Activated naive CD8-positive, alpha-beta T cell treated with anti-CD3 and anti-CD28 coated beads for 36 hours (primary cell): ENCODE measurements around the gene RIMBP2. TPM values are rescaled to one million over a fixed set of nuclear protein-coding genes. Genes with fewer than 3 reads are reported as not detected.

Source experiments
- DNase-seq: peaks from one replicate; pipeline ENCODE4 v3.0.0; 2021
- H3K27ac Mint-ChIP-seq: one replicate; pipeline ENCODE4 v1.8.0; 2022; ENCODE audit warnings: mild to moderate bottlenecking, moderate library complexity, mixed read lengths
- H3K27me3 Mint-ChIP-seq: one replicate; pipeline ENCODE4 v1.8.0; 2022; ENCODE audit warnings: mild to moderate bottlenecking, mixed read lengths
- H3K36me3 Mint-ChIP-seq: one replicate; pipeline ENCODE4 v1.8.0; 2021; ENCODE audit warnings: mild to moderate bottlenecking, mixed read lengths
- H3K4me1 Mint-ChIP-seq: one replicate; pipeline ENCODE4 v1.8.0; 2021; ENCODE audit warnings: mixed read lengths
- H3K4me3 Mint-ChIP-seq: one replicate; pipeline ENCODE4 v1.8.0; 2022; ENCODE audit warnings: mild to moderate bottlenecking, moderate library complexity, mixed read lengths
- H3K9me3 Mint-ChIP-seq: one replicate; pipeline ENCODE4 v1.8.0; 2022; ENCODE audit warnings: mixed read lengths
- total RNA-seq, 2 experiments: library from RNA; stranded (reverse); gene quantifications; one replicate each; pipeline ENCODE4 v1.2.3, GENCODE V29; 2021

RIMBP2 gene
- total RNA-seq, 2 experiments from 2014 or later = not detected

GRCh38 chr12:130628304-130628703 is 87.8 kb downstream of the RIMBP2 start:
- peaks cover 12% of the 10 kb centered on the region for H3K27me3 Mint-ChIP-seq
- H3K4me1 Mint-ChIP-seq = no peaks in the 10 kb centered on the region
- no peaks in the 10 kb centered on the region for H3K9me3 Mint-ChIP-seq
- DNase-seq = no peak
- no peaks in the 10 kb centered on the region for H3K36me3 Mint-ChIP-seq
- no peak overlapping the region for H3K27ac Mint-ChIP-seq
- no peak overlapping the region for H3K4me3 Mint-ChIP-seq

- peaks cover 12% of the 10 kb centered on the region for H3K27me3 Mint-ChIP-seq
- H3K4me3 Mint-ChIP-seq = no peak overlapping the region
- DNase-seq = no peak
- no peaks in the 10 kb centered on the region for H3K4me1 Mint-ChIP-seq
- no peak overlapping the region for H3K27ac Mint-ChIP-seq
- H3K9me3 Mint-ChIP-seq = no peaks in the 10 kb centered on the region
- H3K36me3 Mint-ChIP-seq = no peaks in the 10 kb centered on the region
Measured at GRCh38 chr12:130627175-130627574, 88.9 kb downstream of the RIMBP2 start.

- no peak overlapping the region for H3K27ac Mint-ChIP-seq
- no peaks in the 10 kb centered on the region for H3K36me3 Mint-ChIP-seq
- no peaks in the 10 kb centered on the region for H3K9me3 Mint-ChIP-seq
- no peaks in the 10 kb centered on the region for H3K4me1 Mint-ChIP-seq
- H3K4me3 Mint-ChIP-seq = no peak overlapping the region
- peaks cover 12% of the 10 kb centered on the region for H3K27me3 Mint-ChIP-seq
- no peak for DNase-seq
Measured at GRCh38 chr12:130626601-130627000, 89.5 kb downstream of the RIMBP2 start.

GRCh38 chr12:130625201-130625600 is 90.9 kb downstream of the RIMBP2 start:
- Mint-ChIP-seq H3K4me3 (no peak overlapping the region), H3K27me3 (peaks cover 8% of the 10 kb centered on the region), H3K9me3 (no peaks in the 10 kb centered on the region), H3K36me3 (no peaks in the 10 kb centered on the region), H3K4me1 (no peaks in the 10 kb centered on the region), H3K27ac (no peak overlapping the region)
- DNase-seq = no peak

GRCh38 chr12:130622803-130623202 is 93.3 kb downstream of the RIMBP2 start:
- H3K36me3 Mint-ChIP-seq = no peaks in the 10 kb centered on the region
- no peak overlapping the region for H3K27ac Mint-ChIP-seq
- no peaks in the 10 kb centered on the region for H3K9me3 Mint-ChIP-seq
- H3K4me3 Mint-ChIP-seq = no peak overlapping the region
- peaks cover 4% of the 10 kb centered on the region for H3K4me1 Mint-ChIP-seq
- H3K27me3 Mint-ChIP-seq = peaks cover 4% of the 10 kb centered on the region
- no peak for DNase-seq

- DNase-seq = no peak
- H3K36me3 Mint-ChIP-seq = no peaks in the 10 kb centered on the region
- H3K4me3 Mint-ChIP-seq = no peak overlapping the region
- peaks cover 4% of the 10 kb centered on the region for H3K4me1 Mint-ChIP-seq
- no peaks in the 10 kb centered on the region for H3K9me3 Mint-ChIP-seq
- H3K27me3 Mint-ChIP-seq = peaks cover 4% of the 10 kb centered on the region
- H3K27ac Mint-ChIP-seq = no peak overlapping the region
Measured at GRCh38 chr12:130621696-130622298, 94.3 kb downstream of the RIMBP2 start.

- no peak for DNase-seq
- no peaks in the 10 kb centered on the region for H3K9me3 Mint-ChIP-seq
- no peak overlapping the region for H3K27ac Mint-ChIP-seq
- peaks cover 4% of the 10 kb centered on the region for H3K4me1 Mint-ChIP-seq
- H3K27me3 Mint-ChIP-seq = peaks cover 4% of the 10 kb centered on the region
- no peak overlapping the region for H3K4me3 Mint-ChIP-seq
- H3K36me3 Mint-ChIP-seq = no peaks in the 10 kb centered on the region
Measured at GRCh38 chr12:130620756-130621155, 95.3 kb downstream of the RIMBP2 start.

- H3K27me3 Mint-ChIP-seq = peaks cover 4% of the 10 kb centered on the region
Measured at GRCh38 chr12:130620281-130620680, 95.8 kb downstream of the RIMBP2 start.

GRCh38 chr12:130619385-130620001 is 96.6 kb downstream of the RIMBP2 start:
- Mint-ChIP-seq H3K27ac (no peak overlapping the region), H3K9me3 (no peaks in the 10 kb centered on the region), H3K36me3 (no peaks in the 10 kb centered on the region), H3K27me3 (peaks cover 4% of the 10 kb centered on the region), H3K4me3 (no peak overlapping the region), H3K4me1 (peaks cover 4% of the 10 kb centered on the region)
- peak; percentile 11 for DNase-seq

More at GRCh38 chr12:130620281-130620680, 95.8 kb downstream of the RIMBP2 start:
- Mint-ChIP-seq H3K4me3 (no peak overlapping the region), H3K27ac (no peak overlapping the region), H3K9me3 (no peaks in the 10 kb centered on the region), H3K4me1 (peaks cover 4% of the 10 kb centered on the region), H3K36me3 (no peaks in the 10 kb centered on the region)
- no peak for DNase-seq

GRCh38 chr12:130617219-130617618 is 98.9 kb downstream of the RIMBP2 start:
- no peak overlapping the region for H3K27ac Mint-ChIP-seq
- no peak overlapping the region for H3K4me3 Mint-ChIP-seq
- H3K36me3 Mint-ChIP-seq = no peaks in the 10 kb centered on the region
- H3K4me1 Mint-ChIP-seq = peaks cover 4% of the 10 kb centered on the region
- no peaks in the 10 kb centered on the region for H3K27me3 Mint-ChIP-seq
- no peak for DNase-seq
- no peaks in the 10 kb centered on the region for H3K9me3 Mint-ChIP-seq

- no peaks in the 10 kb centered on the region for H3K36me3 Mint-ChIP-seq
- no peak overlapping the region for H3K4me3 Mint-ChIP-seq
- peaks cover 4% of the 10 kb centered on the region for H3K4me1 Mint-ChIP-seq
- no peak for DNase-seq
- H3K27ac Mint-ChIP-seq = no peak overlapping the region
- no peaks in the 10 kb centered on the region for H3K9me3 Mint-ChIP-seq
- H3K27me3 Mint-ChIP-seq = no peaks in the 10 kb centered on the region
Measured at GRCh38 chr12:130615861-130616345, 100.2 kb downstream of the RIMBP2 start.

- Mint-ChIP-seq H3K36me3 (no peaks in the 10 kb centered on the region), H3K9me3 (no peaks in the 10 kb centered on the region), H3K27ac (no peak overlapping the region), H3K4me1 (peaks cover 4% of the 10 kb centered on the region), H3K4me3 (no peak overlapping the region), H3K27me3 (no peaks in the 10 kb centered on the region)
- no peak for DNase-seq
Measured at GRCh38 chr12:130614530-130614905, 101.6 kb downstream of the RIMBP2 start.

- H3K27me3 Mint-ChIP-seq = no peaks in the 10 kb centered on the region
- H3K4me3 Mint-ChIP-seq = no peak overlapping the region
- DNase-seq = no peak
- no peak overlapping the region for H3K27ac Mint-ChIP-seq
- no peaks in the 10 kb centered on the region for H3K4me1 Mint-ChIP-seq
- no peaks in the 10 kb centered on the region for H3K9me3 Mint-ChIP-seq
- H3K36me3 Mint-ChIP-seq = no peaks in the 10 kb centered on the region
Measured at GRCh38 chr12:130613831-130614529, 102.1 kb downstream of the RIMBP2 start.

GRCh38 chr12:130613131-130613530 is 103.0 kb downstream of the RIMBP2 start:
- H3K27ac Mint-ChIP-seq = no peak overlapping the region
- H3K36me3 Mint-ChIP-seq = no peaks in the 10 kb centered on the region
- H3K9me3 Mint-ChIP-seq = no peaks in the 10 kb centered on the region
- no peaks in the 10 kb centered on the region for H3K4me1 Mint-ChIP-seq
- H3K4me3 Mint-ChIP-seq = no peak overlapping the region
- no peak for DNase-seq
- H3K27me3 Mint-ChIP-seq = no peaks in the 10 kb centered on the region

- no peak for DNase-seq
- no peak overlapping the region for H3K4me3 Mint-ChIP-seq
- no peaks in the 10 kb centered on the region for H3K27me3 Mint-ChIP-seq
- H3K27ac Mint-ChIP-seq = no peak overlapping the region
- H3K9me3 Mint-ChIP-seq = no peaks in the 10 kb centered on the region
- H3K36me3 Mint-ChIP-seq = no peaks in the 10 kb centered on the region
- no peaks in the 10 kb centered on the region for H3K4me1 Mint-ChIP-seq
Measured at GRCh38 chr12:130611026-130611905, 104.8 kb downstream of the RIMBP2 start.
